22Rv1 (cell line): ENCODE data around the gene CDH2.

Experiments used
- ZFX ChIP-seq: fragments of 450-650 bp; IDR thresholded peaks from 2 replicates; pipeline ENCODE4 v1.6.1; 2017; ENCODE audit warnings: antibody characterized with exemption, borderline replicate concordance
- TF ChIP-seq, protein P1 (sequence below): fragments of 450-650 bp; IDR thresholded peaks from 2 replicates; pipeline ENCODE4 v1.5.1; 2017; ENCODE audit warnings: mild to moderate bottlenecking

GRCh38 chr18:28067346-28067745, 109.6 kb downstream of the CDH2 start:
- TF ChIP-seq, protein P1, sequence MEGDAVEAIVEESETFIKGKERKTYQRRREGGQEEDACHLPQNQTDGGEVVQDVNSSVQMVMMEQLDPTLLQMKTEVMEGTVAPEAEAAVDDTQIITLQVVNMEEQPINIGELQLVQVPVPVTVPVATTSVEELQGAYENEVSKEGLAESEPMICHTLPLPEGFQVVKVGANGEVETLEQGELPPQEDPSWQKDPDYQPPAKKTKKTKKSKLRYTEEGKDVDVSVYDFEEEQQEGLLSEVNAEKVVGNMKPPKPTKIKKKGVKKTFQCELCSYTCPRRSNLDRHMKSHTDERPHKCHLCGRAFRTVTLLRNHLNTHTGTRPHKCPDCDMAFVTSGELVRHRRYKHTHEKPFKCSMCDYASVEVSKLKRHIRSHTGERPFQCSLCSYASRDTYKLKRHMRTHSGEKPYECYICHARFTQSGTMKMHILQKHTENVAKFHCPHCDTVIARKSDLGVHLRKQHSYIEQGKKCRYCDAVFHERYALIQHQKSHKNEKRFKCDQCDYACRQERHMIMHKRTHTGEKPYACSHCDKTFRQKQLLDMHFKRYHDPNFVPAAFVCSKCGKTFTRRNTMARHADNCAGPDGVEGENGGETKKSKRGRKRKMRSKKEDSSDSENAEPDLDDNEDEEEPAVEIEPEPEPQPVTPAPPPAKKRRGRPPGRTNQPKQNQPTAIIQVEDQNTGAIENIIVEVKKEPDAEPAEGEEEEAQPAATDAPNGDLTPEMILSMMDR, result no peak
- TF ChIP-seq ZFX, result no peak
